Cerebellar cortex (tissue), 1 donor: ENCODE data around the gene APOBEC3B.
A peak's percentile ranks its signal among the peaks of the same experiment; 100 is the strongest.
"Not testable (repeated sequence)": the region's sequence is repeated elsewhere in the genome, so short reads cannot be mapped to it uniquely, and the experiment has no call there.

Source experiments
- DNase-seq: peaks from one replicate; pipeline ENCODE4 v3.0.0-alpha.2; 2015; ENCODE audit warnings: low spot score

The APOBEC3B gene

DNA sequence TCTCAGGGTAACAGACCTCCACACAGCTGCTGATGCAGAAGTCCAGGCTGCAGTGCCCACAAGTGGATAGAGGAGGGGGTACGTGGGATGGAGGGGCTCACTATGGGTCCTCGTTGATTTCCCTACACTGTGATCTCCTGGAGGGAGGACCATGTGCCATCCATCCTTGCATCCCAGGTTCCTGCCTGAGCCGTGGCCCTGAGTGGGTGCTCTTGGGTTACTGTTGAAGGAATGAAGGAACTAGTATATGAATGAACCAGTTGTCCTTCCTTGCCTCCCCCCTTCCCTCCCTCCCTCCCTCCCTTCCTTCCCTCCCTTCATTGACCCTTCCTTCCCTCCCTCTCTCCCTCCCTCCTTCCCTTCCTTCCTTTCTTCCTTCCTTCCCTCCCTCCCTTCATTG is 15.4 kb downstream of the APOBEC3B start:
- DNase-seq, result no peak

DNA sequence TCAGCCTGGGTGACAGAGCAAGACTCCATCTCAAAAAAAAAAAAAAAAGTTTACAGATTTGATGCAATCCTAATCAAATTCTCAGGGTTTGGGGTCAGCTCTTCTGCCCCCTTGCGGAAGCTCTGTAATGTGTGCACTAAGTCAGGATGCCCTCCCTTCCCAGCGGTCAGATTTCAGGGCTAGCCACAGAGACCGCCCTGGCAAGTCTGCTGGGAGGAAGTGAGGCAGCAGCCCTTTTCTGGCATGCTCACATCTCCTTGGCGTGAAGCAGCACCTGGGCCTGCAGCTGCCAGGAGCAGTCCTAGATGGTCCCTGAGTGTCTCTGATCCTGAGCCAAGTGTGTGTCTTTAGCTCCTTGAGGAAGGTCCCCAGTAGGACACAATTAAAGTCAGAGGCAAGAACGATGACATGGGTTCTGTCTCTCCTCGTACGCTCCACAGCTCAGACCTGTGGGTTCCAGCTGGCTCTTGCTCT is 21.1 kb downstream of the APOBEC3B start:
- DNase-seq, result peak; percentile 86

DNA sequence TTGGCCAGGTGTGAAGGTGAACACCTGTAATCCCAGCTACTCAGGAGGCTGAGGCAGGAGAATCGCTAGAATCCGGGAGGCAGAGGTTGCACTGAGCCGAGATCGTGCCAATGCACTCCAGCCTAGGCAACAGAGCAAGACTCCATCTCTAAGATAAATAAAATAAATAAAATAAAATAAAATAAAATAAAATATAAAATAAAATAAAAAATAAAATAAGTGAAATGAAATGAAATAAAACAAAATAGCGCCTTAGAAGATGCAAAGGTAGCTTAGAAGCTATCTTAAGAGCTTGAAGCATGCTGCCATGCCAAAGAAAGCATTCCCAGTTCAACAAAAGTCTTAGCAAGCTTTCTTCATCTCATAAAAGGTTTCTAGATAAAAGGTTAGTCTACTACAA is 25.0 kb downstream of the APOBEC3B start:
- DNase-seq, result no peak

DNA sequence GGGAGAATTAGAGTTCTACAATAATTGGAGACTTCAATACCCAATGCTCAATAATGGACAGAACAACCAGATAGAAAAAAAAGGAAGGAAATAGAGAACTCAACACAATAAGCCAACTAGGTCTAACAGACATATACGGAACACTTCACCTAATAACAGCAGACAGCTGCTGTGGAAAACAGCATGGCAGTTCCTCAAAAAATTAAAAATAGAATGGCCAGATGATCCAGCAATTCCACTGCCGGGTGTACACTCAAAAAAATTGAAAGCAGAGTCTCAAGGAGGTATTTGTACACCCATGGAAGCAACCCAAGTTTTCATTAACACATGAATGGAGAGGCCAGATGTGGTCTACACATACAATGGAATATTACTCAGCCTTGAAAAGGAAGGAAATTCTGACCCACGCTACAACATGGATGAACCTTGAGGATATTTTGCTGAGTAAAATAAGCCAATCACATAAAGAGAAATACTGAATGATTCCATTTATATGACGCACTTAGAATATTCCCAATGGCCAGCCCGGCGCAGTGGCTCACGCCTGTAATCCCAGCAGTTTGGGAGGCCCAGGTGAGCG is 26.2 kb downstream of the APOBEC3B start:
- not testable (repeated sequence) for DNase-seq

DNA sequence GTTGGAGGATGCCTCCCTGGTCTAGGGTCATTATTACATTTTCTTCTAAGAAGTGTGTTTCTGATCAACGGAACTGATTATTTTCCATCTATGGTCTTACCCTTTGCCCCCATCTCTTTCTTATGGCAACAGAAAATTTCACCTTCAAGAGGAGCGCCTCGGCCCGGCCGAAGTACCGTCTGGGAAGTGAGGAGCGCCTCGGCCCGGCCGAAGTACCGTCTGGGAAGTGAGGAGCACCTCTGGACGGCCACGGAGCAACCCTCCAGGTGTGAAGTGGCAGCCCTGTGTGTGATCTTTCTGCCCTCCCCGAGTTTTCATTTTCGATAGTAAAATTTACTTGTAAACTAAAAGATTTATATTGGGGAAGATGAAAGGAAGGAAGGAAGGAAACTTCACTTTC is 28.8 kb downstream of the APOBEC3B start:
- no peak for DNase-seq

DNA sequence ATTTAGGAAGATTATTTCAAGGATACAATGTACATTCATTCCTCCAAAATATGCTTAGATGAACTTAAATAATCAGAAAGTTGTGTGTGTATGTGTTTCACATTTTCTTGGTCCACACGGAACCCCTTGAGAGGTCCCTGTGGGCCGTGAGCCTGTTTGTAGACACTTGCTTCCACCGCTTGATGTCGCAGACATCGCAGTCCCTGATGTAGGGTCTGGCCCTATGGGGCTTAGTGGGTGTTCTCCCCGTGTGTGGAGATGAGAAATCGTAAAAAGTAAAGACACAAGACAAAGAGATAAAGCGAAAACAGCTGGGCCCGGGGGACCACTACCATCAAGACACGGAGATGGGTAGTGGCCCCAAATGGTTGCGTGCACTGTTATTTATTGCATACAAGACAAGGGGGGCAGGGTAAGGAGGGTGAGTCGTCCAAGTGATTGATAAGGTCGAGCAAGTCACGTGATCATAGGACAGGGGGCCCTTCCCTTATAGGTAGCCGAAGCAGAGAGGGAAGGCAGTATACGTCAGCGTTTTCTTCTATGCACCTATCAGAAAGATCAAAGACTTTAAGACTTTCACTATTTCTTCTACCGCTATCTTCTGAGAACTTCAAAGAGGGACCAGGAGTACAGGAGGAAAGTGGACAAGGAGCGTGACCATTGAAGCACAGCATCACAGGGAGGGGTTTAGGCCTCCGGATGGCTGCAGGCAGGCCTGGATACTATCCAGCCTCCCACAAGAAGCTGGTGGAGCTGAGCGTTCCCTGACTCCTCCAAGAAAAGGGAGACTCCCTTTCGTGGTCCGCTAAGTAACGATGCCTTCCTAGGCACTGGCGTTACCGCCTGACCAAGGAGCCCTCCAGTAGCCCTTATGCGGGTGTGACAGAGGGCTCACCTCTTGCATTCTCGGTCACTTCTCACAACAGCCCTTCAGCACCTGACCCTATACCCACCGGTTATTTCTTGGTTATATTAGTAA is 30.7 kb downstream of the APOBEC3B start:
- DNase-seq, result no peak

DNA sequence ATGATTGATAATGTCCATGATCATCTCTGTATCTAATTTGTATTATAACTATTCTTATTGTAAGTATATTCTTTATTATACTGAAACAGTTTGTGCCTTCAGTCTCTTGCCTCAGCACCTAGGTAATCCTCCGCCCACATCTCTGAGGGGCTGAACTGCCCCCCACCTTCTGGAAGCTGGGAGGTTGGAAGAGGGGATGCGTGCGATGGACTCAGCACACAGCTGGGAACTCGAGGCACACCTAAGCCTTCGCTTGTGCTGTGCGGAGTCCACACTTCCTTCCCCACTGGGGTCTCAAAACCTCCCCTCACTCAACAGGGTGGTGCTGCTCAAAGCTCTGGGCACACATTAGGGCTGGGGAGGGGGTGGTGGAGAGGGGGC is 31.4 kb downstream of the APOBEC3B start:
- DNase-seq, result not testable (repeated sequence)

DNA sequence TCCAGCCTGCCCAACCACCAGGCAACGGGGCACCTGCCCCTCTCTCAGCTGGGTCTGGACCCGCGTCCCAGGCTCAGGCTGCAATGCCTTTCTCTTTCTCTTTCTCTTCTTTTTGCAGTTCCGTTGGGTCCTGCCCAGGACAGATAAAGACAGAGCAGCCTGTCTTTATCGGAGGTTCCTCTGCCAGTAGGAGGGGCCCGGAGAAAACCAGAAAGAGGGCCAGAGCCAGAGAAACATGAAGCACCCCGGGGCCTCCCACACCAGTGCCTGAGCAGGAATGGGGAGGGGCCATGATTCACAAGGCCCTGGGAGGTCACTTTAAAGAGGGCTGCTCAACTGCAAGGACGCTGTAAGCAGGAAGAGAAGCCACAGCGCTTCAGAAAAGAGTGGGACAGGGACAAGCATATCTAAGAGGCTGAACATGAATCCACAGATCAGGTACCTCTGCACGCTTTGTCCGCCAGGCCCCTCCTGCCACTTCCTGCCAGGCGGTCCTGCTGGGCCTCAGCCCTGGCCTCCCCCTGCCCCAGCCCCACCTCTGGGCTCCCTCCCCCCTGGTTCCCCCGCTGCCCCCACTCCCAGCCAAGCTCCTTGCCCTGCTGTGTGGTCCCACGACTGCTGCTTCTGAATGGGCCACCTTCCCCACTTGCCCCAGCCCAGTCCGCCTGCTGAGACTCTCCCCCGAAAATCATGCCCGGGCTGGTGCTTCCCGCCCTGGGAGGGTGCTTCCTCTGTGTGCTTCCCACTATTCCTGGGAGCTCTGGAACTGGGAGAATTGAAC is 32.0 kb downstream of the APOBEC3B start, which contains the start of gene APOBEC3C:
APOBEC3C (plus strand) TSS at position 316 of the 781 bp plus-strand sequence; CDS start at position 422, 106 bp downstream.
- peak; percentile 61 for DNase-seq

DNA sequence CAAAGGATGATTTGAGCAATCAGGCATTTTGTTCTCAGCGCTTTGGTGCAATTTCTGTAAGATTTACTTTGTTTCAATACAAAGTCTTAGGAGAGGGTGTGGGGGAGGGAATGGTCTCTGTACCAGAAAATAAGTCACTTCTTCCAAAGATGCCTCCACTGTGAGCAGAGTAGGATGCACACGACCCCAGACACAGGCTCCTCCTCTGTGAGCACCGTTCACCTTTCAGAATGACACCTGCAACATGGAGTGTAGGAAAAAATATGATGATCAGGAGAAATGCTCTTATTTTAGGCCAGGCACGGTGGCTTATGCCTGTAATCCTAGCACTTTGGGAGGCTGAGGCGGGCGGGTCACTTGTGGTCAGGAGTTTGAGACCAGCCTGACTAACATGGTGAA is 32.6 kb downstream of the APOBEC3B start:
- DNase-seq, result not testable (repeated sequence)

DNA sequence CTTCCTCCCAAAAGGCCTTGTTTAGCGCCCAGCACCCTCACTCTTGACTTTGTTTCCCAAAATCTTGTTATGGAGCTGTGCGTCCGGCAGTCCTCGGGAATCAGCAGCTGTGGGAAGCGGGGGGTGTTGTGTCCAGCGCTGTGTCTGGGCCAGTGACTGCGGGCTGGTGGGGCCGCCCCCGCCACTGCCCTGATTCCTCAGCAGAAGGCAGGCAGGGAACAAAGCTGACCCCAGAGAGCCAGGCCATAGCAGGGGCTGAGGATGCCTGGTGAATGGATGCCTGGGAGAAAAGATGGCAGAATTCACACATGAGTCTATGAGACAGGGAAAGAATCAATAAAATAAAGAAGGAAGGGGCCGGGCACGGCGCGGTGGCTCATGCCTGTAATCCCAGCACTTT is 34.4 kb downstream of the APOBEC3B start:
- no peak for DNase-seq

DNA sequence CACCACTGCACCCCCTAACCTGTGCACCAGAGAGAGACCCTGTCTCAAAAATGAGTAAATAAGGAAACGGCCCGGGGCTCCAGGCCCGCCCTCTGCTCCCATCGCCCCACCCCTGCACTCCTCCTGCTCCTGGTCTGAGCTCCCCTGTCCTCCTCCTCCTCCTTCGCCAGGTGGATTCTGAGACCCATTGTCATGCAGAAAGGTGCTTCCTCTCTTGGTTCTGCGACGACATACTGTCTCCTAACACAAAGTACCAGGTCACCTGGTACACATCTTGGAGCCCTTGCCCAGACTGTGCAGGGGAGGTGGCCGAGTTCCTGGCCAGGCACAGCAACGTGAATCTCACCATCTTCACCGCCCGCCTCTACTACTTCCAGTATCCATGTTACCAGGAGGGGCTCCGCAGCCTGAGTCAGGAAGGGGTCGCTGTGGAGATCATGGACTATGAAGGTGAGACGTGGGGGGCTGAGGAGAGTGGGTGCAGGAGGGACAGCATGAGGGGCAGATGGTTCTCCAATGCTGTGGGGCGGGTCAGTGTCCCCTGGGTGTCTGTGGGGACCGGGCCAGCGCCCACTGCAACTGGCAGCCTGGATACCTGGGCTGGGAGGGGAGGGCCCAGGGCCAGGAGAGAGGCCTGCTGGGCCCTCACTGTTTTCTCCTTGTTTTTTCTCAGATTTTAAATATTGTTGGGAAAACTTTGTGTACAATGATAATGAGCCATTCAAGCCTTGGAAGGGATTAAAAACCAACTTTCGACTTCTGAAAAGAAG is 35.6 kb downstream of the APOBEC3B start:
- DNase-seq, result no peak

DNA sequence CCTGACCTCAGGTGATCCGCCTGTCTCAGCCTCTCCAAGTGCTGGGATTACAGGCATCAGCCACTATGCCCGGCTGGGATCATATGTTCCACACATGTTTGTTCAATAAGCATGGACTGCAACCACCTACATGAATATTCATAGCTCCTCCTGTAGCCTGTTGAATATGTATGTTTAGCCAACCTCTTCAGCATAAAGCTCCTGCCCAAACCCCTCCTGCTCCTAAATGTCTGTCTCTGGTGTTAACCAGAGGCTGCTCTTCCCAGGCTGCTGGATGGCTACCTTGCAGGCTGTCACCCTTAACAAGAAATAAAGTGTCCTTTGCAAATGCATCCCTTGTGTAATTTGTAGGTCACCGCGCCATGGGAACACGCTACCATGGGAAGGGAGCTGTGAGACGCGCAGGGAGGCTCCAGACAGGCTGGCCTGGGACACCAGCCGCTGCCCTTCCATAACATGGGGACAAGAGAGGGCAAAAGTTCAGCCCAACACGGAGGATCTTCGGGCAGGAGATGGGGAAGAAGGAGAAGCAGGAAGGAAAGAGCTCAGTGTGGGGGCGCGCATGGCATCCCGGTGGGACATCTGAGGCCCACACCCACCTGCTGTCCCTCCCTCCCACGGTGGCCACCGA is 38.0 kb downstream of the APOBEC3B start:
- DNase-seq, result peak; percentile 46

DNA sequence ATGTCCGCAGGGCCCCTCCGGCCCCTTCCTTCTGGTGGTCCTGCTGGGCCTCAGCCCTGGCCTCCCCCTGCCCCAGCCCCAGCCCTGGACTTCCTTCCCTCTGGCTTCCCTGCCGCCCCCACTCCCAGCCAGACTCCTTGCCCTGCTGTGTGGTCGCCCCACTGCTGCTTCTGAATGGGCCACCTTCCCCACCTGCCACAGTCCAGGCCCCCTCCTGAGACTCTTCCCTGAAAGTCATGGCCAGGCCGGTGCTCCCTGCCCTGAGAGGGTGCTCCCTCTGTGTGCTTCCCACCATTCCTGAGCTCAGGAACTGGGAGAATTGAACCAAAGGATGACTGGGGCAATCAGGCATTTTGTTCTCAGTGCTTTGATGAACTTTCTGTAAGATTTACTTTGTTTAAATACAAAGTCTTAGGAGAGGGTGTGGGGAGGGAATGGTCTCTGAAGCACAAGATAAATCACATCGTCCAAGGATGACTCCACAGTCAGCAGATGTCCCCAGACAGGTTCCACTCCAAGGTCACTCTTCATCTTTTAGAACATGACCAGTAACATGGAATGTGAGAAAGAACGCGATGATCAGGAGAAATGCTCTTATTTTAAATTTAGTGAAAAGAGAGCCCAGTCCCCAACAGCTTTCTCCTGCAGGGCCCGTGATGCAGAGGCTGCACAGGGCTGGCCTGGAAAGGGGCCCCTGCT is 39.6 kb downstream of the APOBEC3B start:
- DNase-seq, result no peak

DNA sequence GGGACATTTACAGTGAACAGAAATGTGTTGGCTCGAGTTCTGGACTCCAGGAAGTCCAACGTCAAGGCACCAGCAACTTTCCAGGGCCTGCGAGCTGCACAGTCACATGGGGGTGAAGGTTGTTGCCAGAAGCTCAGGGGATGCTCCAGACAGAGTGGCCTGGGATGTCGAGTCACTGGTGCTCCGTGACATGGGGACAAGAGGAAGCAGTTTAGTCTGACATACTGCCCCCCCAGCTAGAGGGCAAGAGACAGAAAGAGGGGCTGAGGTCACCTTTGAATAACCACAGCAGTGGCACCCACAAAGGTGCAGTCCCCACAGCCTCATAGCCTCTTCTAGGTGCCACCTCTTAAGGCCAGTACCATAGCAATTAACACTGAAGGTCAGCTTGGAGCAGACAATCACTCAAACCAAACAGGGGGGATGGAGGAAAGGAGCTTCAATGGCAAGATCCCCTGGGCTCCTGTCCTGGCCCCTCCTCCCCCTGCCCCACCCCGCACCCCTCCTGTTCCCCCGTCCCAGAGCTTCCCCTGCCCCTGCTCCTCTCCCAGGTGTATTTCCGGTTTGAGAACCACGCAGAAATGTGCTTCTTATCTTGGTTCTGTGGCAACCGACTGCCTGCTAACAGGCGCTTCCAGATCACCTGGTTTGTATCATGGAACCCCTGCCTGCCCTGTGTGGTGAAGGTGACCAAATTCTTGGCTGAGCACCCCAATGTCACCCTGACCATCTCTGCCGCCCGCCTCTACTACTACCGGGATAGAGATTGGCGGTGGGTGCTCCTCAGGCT is 42.6 kb downstream of the APOBEC3B start:
- no peak for DNase-seq

DNA sequence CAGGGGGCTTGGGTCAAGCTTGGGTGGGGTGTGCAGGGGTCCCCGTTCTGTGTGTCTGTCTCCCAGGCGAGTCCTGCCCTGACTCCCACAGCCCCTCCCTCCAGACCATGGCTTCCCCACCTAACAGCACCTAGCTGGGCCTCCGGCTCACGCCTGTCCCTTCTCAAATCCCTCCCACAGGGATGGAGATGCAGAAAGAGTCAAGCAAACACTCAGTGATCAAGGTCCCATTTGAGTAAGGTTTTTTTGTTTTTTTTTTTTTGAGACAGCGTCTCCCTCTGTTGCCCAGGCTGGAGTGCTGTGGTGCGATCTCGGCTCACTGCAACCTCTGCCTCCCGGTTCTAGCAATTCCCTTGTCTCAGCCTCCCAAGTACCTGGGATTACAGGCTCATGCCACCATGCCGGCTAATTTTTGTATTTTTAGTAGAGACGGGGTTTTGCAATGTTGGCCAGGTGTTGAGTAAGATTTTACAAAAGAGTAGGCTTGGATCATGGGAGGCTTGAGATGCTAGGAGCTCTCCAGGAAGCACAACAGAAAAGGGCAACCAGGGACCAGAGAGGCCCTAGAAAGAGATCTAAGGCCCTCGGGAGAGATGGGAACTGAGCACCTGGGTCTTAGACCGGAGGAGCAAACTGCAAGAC is 44.5 kb downstream of the APOBEC3B start:
- no peak for DNase-seq

DNA sequence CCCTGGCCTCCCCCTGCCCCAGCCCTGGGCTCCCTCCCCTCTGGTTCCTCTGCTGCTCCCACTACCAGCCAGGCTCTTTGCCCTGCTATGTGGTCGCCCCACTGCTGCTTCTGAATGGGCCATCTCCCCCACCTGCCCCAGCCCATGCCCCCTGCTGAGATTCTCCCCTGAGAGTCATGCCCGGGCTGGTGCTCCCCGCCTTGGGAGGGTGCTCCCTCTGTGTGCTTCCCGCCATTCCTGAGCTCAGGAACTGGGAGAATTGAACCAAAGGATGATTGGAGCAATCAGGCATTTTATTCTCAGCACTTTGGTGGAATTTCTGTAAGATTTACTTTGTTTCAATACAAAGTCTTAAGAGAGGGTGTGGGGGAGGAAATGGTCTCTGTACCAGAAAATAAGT is 45.6 kb downstream of the APOBEC3B start:
- no peak for DNase-seq

DNA sequence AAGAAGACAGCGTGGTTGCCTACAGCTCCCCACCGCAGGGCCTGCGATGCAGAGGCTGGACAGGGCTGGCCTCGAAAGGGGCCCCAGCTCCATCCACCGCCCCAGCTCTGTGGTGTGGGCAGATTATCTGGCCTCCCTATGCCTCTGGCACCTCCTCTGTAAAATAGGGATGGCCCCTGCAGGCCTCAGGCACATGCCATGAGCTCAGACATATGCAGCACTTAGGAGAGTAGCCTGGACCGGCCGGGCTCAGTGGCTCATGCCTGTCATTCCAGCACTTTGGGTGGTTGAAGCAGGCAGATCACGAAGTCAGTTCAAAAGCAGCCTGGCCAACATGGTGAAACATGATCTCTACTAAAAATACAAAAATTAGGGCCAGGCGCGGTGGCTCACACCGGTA is 46.1 kb downstream of the APOBEC3B start:
- no peak for DNase-seq

DNA sequence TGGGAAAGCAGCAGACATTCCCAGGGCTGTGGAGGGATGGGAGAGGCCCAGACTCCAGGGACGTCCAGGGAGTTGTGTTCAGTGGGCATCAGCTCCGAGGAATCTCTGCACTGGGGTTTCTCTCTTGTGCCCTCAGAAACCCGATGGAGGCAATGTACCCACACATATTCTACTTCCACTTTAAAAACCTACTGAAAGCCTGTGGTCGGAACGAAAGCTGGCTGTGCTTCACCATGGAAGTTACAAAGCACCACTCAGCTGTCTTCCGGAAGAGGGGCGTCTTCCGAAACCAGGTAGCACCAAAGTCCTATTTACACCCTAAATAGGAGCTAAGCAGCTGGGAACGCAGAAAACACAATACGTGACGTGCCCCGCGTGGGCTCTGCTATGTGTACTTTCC is 47.1 kb downstream of the APOBEC3B start:
- no peak for DNase-seq

DNA sequence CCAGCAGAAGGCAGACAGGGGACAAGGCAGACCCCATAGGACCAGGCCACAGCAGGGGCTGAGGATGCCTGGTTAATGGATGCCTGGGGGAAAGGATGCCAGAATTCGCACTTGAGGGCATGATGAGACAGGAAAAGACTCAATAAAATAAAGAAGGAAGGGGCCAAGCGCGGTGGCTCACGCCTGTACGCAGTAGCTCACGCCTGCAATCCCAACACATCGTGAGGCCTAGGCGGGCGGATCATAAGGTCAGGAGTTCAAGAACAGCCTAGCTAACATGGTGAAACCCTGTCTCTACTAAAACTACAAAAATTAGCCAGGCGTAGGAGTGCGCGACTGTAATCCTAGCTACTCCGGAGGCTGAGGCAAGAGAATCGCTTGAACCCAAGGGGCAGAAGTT is 48.6 kb downstream of the APOBEC3B start:
- DNase-seq, result no peak
